ENCODE measurements around the gene HBG2.
"Not testable (repeated sequence)": the region's sequence is repeated elsewhere in the genome, so short reads cannot be mapped to it uniquely, and the experiment has no call there.

HBG2 gene

DNA sequence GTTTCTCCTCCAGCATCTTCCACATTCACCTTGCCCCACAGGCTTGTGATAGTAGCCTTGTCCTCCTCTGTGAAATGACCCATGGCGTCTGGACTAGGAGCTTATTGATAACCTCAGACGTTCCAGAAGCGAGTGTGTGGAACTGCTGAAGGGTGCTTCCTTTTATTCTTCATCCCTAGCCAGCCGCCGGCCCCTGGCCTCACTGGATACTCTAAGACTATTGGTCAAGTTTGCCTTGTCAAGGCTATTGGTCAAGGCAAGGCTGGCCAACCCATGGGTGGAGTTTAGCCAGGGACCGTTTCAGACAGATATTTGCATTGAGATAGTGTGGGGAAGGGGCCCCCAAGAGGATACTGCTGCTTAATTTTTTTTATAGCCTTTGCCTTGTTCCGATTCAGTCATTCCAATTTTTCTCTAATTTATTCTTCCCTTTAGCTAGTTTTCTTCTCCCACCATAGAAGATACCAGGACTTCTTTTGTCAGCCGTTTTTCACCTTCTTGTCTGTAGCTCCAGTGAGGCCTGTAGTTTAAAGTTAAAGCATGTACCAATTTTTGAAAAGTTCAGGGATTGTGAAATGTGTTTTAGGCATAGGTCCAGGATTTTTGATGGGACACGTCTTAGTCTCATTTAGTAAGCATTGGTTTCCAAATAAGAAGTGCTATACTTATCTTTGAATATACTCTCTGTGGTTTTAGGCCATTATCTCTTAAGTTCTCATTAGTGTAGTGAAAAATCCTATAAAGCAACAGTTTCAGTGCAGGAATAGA lies at the start of gene HBG2:
Gene HBG2, minus strand, starts transcription at position 136 of the 768 bp plus-strand sequence. Its CDS starts 53 bp downstream, at position 83.
- not testable (repeated sequence) for DNase-seq

DNA sequence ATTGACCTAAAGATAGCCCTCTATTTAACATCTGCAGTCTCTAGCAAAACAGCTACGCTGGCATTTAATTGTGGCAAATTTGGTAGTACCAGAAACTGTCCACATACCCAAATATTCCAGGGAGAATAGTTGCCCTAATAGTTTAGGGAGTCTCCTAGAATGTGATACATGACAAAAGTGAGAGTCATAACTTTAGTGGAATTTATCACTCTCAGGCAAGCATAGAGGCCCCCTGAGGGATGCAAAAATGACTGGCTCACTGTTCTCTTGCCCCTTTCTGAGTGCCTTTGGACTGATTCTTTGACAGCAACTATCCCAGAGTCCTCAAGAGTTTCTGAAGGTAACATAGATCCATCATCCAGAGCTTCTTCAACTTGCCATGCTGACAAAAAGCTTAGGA lies 49.5 kb upstream of the HBG2 start:
- no peak for DNase-seq

GRCh38 chr11:5303626-5304025 lies 49.0 kb upstream of the HBG2 start:
- DNase-seq = no peak

DNA sequence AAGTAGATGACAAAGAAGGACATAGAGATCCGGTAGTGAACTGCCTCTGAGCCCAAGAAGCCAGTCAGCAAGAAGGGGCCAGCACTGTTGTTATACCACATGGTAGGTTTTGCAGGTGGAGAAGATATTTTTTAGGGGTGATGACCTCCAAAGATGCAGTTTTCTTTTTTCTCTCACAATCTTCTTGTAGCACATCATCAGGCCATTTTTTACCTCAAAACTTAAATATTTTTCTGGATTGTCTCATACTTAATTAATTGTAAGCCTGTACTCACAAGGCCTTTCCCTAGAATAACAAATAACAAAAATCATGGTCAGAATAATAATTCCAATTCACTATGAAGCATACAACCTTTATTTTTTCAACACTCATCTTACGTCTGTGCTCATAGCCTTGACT lies 47.3 kb upstream of the HBG2 start, which contains the start of gene OR51B4:
Gene OR51B4, minus strand, starts transcription at position 101 of the 400 bp plus-strand sequence. Its CDS starts 0 bp downstream, at position 101.
- no peak for DNase-seq

DNA sequence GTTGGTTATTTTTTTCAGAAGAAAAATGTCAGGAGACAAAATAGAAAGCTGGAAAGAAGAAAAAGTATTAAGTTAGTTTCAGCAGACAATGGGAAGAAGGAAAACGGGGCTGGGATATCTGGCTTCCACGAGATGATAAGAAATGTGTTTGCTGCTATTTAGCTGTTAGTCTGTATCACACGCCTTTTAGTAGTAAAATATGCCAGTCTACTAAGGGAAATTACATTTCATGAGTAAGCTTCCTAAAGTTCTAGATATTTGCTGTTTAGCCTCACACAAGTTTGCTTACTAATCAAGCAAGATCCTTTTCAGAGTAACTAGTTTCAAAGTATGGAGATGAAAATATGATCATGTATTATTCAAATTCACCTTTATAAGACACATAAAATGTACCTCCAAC lies 45.7 kb upstream of the HBG2 start:
- no peak for DNase-seq

- no peak for DNase-seq
Observed at GRCh38 chr11:5298451-5298850, 43.9 kb upstream of the HBG2 start.

GRCh38 chr11:5297721-5298323 lies 43.2 kb upstream of the HBG2 start:
- no peak for DNase-seq

DNA sequence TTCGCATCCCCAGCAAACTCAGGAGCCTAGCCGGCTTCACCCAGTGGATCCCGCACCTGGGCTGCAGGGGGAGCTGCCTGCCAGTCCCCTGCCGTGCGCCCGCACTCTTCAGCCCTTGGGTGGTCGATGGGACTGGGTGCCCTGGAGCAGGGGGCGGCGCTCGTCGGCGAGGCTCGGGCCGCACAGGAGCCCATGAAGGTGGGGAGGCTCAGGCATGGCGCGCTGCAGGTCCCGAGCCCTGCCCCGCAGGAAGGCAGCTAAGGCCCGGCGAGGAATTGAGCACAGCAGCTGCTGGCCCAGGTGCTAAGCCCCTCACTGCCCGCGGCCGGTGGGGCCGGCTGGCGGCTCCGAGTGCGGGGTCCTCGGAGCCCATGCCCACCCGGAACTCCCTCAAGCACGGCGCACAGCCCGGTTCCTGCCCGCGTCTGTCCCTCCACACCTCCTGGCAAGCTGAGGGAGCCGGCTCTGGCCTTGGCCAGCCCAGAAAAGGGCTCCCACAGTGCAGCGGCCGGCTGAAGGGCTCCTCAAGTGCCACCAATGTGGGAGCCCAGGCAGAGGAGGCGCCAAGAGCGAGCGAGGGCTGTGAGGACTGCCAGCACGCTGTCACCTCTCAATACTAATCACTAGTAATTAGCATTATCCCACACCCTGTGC lies 39.9 kb upstream of the HBG2 start:
- not testable (repeated sequence) for DNase-seq

GRCh38 chr11:5293028-5293427 lies 38.4 kb upstream of the HBG2 start:
- no peak for DNase-seq

DNA sequence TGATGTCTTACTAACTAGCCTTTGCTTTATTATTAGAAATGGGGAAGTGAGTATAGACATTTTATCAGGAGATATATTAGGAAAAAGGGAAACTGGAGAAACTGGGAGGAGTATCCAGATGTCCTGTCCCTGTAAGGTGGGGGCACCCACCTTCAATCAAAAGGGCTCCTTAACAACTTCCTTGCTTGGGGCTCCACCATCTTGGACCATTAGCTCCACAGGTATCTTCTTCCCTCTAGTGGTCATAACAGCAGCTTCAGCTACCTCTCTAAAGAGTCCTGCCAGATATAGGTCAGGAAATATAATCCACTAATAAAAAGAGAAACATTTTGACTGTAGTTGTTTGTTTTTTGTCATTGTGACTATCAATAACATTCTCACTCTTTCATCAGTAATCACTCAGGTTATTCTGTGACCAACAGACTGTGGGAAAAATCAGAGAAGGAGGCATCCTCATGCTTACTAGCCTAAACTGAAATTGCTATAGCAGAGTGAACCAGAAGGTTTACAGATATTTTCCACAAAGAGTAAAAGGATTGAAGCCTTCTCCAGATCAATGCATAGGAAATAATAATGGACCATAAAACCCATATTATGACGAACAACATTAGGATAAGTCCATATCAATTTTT lies 36.7 kb upstream of the HBG2 start:
- no peak for DNase-seq

- no peak for DNase-seq
Observed at GRCh38 chr11:5290106-5290505, 35.5 kb upstream of the HBG2 start.

DNA sequence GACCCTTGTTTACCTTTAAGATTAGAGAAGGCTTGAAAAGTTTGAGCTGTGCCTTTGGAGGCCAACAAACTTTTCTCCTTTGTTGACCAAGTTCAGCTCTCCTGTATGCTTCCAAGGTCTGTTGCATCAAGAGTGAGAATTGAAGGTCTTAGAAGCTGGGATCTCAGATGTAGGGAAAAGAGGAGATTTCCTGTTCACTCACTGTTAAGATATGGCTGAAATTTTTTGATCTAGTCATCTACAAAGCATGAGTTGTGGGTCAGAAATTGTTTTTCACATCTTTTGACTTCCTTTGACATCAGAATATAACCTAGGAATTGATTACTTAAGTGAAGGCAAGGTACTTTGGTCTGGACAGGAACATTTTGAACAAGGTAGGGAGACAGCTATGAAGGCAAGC lies 35.1 kb upstream of the HBG2 start:
- DNase-seq = no peak

DNA sequence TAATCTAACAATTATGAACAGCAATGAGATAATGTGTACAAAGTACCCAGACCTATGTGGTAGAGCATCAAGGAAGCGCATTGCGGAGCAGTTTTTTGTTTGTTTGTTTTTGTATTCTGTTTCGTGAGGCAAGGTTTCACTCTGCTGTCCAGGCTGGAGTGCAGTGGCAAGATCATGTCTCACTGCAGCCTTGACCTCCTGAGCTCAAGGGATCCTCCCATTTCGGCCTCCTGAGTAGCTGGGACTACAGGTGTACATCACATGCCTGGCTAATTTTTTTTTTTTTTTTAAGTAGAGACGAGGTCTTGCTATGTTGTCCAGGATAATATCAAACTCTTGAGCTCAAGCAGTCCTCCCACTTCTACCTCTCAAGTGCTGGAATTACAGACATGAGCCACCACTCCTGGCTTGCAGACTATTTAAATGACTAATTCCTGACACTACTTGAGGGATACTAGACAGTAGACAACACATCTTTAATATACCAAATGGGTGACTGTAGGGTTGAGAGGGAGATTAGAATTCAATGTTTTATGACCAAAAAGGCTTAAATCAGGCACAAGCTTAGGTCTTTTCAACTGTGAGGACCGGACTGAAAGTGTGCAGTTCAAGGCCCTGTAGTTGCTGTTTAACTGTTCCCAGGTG lies 34.4 kb upstream of the HBG2 start:
- DNase-seq = no peak

- DNase-seq = no peak
Observed at GRCh38 chr11:5288108-5288905, 33.7 kb upstream of the HBG2 start.

- DNase-seq = no peak
Observed at GRCh38 chr11:5286901-5287300, 32.3 kb upstream of the HBG2 start.

DNA sequence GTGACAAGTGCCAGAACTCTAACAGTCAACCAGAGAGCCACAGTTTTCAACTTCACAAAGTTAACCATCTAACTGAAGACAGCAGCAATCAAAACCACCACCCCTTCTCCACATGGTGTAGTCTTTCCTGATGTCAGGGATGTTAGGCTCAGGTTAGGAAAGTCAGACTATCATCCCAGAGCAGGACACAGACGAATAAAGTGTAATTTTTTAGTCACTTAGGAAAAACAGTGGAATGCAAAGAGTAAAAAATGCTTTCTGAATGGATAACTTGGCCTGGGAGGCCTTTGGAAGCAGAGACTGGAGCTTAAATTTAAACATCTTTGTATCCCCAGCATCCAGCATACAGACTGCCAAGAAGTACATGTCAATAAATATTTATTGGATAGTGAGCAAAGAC lies 31.8 kb upstream of the HBG2 start:
- no peak for DNase-seq

DNA sequence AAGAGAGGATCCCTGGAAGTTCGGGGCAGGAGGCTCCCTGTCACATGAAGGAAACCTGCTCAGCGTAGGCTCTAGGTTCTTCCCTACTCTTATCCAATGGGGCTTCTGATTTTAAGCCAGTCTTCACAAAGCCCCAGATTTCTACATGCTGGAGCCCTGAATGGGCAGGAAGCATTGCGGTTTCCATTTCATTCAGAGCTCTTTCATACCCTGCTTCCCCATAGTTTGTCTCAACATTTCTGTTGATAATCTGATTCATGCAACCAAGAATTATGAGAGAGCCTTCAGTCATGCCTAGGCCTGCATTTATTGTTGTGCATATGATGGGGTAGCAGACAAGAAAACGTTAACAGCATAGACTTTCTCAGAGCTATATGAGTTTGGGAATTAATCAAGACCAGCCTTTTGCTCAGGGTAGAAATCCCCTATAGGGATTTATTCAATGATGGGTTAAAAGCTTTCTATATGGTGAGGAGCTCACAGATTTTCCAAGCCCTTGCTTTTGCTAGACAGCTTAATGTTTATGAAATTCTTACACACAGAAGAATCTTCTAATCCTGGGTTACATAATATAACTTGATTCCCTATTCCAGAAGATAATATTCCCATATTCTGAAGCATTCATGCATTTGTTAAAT lies 31.2 kb upstream of the HBG2 start:
- no peak for DNase-seq

GRCh38 chr11:5284637-5285036 lies 30.1 kb upstream of the HBG2 start:
- no peak for DNase-seq

- no peak for DNase-seq
Observed at GRCh38 chr11:5283882-5284281, 29.3 kb upstream of the HBG2 start.

DNA sequence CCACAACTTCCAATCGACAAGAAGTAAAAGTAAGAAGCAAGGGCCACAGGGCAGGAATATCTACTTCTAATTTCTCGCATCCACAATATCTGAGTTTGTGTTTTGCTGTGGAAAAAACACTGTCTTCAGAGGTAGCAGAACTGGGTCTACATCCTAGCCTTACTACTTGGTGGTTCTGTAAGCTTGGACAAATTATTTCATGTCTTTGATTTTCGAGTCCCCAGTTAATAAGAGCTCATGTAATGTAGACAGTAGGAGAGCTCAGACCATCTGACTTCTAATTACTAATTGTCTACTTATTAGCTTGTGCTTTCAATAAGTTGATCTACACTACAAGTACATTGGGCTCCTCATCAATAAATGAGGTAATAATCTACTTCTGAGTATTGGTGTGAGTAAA lies 28.5 kb upstream of the HBG2 start:
- no peak for DNase-seq

GRCh38 chr11:5282628-5283027 lies 28.0 kb upstream of the HBG2 start:
- no peak for DNase-seq

- DNase-seq = no peak
Observed at GRCh38 chr11:5281596-5281995, 27.0 kb upstream of the HBG2 start.

All from DMS 273 treated with DMSO at 0.1 percent for 48 hours (cell line).